Measurements from ENCODE around the gene MFAP3L.
"Not testable (repeated sequence)": the region's sequence is repeated elsewhere in the genome, so short reads cannot be mapped to it uniquely, and the experiment has no call there.

MFAP3L gene

DNA sequence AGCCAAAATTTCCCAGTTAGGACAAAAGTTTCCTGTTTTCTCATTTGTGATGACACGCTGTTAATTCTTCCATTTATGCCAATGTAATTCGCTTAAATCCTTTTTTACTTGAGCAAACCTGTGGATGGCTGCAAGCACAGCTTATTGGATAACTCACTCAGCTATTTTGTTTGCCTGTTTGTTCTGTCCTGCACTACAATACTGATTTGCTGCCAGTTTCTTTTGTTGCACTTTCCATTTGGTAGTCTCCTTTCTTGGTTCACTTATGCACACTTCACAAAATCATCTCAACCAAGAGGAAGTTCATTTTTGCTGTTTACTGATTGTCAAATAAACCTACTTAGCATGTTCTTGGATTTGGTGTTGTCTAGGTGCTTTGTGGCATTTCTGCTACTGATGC lies 40.3 kb downstream of the MFAP3L start:
- DNase-seq, result no peak

DNA sequence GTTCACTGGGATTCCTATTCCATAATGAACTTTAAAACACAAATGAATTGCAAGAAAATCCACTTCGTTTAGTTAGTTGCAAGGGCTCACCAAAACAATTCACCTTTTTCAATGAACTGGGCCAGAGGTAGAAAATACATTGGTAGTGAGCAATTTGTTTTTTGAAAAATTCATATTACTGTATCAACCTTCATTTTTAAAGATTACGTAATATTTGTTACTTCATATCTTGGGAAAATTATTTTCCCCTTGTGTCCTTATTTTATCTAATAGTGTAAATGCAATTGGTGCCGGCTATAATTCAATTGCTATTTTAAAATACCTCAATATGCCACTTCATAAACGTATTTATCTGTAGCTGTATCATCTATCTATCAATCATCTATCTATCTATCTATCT lies 41.5 kb downstream of the MFAP3L start:
- DNase-seq, result no peak

DNA sequence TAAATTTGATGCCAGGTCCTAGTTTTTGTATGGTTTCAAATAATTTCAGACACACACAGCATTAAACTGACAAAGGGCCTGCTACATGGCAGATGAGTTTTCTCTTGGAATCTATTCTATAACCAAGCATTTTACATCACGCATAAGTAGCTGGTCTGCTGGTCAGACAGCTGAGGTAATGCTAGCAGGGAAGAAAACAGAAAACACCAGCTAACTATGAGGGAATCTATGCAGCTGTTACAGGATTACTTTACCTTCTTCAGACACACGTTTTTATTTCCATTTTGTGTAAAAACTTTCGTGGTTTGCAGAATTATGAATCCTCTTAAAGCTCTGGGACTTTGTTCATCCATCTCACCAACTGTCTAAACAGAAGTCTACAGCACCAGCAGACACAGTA lies 42.0 kb downstream of the MFAP3L start:
- no peak for DNase-seq

DNA sequence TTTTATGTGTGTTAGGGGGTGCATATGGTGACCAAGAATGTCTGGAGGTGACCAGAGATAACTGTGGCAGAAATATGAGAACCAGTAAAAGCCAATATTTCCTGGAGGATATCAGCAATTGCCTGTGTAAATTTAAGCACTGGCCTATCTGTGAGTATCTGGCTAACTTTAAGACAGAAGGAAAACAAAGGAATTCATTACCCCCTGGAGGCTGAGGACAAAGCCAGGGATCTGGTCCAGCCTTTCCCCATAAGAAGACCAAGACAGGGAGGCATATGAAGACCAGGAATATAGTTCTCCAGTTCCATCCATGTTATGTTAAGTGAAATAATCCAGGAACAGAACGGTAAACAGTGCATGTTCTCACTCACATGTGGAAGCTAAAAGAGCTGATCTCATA lies 49.2 kb downstream of the MFAP3L start:
- DNase-seq, result no peak

DNA sequence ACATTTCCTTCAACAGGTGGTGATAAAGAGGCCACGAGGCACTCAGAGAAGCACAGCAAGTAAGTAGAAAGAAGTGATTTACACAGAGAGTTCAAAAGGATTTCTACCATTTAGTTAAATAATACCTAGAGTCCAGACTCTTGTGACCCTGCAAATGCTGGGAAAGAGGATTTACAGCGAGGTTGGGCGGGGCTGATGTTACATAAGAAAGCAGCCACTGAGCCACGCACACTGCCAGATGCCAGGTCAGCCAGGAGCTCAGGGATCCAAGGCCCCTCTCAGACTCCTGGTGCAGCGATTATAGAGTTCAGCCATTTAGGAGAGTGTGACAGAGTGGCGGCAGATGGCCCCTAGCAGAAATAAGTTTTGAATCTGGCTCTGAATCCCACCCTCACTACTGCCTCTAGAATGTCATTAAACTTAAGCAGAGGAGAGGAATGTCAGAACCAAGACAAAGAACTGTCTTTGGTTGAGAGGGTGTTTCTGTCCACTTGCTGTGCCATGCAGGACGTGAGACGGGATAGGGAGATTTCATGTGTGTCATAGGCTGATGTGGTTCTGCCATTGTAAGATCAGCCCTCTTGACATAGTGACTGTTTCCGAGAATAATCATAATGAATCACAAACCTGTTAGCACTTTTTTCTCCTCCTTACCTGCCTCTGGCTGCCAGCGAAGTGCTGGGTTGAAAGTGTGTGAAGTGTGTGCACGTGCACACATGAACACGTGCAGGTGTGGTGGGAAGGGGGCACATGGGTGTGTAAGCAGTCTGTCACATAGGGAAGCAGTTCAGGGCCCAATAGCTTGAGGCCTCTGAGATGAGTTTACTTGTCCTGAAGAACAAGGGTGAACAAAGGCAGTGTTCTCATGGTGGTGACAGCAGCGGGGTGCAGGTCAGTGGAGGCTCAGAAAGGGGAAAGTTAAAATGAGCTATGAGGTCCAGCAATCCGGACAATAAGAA lies 50.1 kb downstream of the MFAP3L start:
- no peak for DNase-seq

DNA sequence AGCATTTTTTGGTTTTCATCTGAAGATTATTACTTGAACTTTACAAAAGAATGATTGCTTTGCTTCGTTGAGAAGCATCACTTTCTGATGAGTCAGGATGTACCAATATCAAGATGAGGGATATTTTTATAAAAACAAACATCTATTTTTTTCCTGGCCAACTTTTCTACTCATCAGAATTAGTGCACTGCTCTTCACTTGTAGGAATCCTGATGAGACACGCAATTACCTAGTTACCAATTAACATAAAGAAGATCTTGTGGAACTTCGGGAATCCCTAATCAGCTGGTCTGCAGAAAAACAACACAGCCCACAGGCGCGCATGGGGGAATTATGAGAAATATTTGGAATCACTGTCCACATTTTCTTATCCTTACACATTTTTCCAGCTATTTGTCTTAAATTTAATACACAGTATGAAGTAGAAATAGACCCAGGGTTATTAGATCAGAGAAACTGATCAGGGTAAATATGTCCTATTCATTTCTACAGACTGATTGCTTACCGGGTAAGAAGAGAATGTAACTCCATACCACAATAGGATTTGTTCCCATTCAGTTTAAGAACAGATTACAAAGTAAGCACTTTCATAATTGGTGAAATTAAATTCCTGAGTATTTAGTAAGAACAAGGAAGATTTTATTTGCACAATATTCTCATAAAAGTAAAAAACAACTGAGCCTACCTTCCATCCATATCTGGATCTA lies 50.9 kb downstream of the MFAP3L start:
- DNase-seq, result no peak

DNA sequence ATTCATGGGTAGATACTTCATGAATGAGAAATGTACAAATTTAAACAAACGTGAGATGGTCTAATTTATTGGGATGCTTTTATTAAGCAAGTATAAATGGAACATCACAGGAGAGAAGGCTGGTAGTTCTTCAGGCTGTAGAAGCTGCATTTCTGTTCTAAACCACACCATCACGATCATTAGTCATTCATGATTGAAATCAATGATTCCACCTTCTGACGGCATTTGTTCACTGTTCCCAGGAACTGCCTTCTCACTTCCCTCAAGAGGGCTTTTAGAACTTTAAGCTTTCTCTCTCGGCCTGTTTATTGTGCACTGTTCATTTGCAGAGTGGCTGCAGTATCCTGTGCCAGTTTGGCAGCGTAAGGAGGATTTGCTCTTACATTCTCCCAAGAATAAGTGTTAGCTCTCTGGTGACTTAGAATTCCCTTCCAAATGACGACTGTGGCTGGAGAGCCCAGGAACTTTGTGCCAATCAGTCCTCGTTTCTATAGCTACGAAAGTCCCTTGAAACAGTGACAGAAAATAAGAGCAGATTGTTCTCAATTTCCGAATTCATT lies 54.7 kb downstream of the MFAP3L start:
- no peak for DNase-seq

DNA sequence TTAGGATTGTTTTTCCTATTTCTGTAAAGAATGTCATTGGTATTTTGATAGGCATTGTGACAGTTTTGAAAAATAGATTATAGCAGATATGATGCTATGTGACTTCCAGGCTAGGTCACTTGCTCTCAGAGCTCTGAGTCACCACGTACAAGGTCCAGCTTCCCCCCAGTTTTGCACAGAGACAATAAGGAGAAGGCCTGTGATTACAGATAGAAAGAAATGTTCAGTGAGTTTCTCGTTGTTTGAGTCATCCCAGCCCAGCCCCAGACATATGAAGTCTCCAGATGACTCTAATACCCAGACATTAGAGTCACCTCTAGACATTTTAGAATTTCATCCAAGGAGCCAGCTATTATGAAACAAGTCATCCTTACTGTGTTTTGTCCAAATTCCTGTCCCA lies 57.2 kb downstream of the MFAP3L start:
- no peak for DNase-seq

DNA sequence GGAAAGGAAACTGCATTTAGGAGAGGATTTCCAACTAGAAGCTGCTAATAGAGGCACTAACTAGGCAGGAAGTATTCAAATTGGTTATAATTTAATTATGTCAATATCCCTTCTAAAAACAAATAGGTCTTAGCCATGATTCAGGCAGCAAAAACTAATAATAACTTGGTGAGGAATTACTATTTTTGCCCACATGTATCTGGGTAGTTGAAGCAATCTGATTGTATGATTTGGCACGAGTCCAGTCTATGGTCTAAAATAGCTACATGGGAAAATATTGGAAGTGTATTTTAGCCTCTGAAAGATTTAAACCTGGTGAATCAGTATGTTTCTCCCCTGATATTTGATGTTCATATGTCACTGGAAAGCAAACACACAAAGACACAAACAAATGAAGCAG lies 62.2 kb downstream of the MFAP3L start:
- no peak for DNase-seq

DNA sequence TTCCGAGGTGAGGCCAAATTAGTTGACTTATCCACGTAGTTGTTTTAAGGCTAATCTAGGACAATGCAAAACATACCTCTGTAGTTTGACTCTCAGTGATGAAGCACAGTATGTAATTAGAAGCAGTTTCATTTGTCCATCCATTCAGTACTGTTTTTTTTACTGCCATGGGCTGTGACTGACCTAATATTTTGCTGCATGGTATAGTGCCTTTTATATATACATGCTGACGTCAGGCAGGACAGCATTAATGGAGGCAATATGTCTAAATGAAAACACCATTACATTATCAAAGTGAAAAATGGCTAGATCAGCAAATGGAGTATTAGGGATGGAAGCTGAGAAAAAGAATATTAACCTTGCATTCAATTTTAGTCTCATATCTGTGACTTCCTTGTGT lies 66.9 kb downstream of the MFAP3L start:
- DNase-seq, result no peak

DNA sequence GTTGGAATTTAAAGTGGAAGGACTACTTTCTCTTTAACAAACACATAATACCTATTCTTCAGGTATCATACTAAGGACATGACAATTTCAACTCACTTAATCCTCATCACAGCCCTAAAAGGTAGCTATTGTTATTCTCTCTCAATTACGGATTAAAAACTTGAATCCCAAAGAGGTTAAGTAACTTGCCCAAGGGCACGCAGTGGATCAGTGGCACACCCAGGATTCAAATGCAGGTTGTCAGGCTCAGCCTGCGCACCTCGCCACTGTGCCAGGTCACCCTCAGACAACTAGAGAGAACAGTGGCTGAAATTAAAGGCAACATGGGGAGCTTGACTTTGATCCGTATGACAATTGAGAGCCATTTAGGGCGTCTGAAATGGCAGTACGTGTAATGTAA lies 67.6 kb downstream of the MFAP3L start:
- no peak for DNase-seq

DNA sequence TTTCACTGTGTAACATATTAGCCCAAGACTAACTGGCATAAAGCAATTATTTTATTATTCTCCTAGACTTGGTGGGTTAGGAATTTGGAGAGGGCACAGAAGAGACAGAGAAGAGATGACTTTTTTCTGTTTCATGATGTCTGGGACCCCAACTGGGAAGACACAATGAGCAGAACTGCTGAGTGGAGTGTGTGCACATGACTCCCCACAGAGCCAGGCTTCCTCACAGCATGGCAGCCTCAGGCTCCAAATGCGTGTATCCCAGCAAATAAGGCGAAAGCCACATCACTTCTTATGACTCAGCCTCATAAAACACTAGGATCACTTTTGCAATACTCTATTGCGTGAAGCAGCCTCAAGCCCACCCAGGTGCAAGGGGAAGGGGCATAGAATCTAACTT lies 68.4 kb downstream of the MFAP3L start:
- DNase-seq, result no peak

DNA sequence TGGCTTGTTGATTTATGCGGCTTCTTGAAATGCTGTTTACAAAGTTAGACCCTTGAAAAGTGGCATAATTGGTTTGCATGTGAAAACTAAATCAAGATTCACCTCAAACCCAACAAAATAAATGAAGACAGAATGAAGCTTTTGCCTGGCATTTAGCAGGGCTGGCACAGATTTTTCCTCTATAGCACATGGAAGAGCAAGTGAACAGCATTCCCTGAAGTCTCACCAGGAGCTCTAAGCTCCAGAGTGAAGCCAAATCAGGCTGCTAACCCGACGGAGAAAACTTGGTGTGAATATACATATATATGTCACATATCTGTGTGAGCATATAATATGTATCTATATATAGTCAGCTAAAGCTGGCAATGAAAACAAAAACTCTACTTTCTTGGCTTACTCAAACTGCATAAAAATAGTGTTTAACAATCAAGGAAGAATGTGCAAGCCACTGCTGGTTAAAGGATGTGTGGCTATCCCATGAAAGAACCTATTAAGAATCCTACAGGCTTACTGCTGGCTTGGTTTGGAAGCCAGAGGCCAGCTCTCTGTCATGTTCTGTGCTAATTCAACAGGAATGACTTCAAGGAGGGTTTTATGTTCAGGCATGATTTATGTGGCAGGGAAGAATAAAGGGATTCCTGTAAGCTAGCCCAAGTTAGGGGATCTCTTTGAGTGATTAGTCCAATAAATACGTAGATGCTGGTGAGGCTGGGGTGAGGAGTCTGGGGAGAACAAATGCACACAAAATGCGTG lies 69.9 kb downstream of the MFAP3L start:
- DNase-seq, result no peak

DNA sequence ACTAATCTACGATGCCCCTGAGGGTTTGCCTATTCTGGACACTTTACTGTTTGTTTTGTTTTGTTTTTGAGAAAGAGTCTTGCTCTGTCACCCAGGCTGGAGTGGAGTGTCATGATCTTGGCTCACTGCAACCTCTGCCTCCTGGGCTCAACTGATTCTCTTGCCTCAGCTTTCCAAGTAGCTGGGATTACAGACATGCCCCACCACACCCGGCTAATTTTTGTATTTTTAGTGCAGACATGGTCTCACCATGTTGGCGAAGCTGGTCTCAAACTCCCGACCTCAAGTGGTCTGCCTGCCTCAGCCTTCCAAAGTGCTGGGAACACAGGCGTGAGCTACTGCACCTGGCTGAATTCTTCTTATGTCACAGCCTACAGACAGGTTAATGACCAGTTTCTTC lies 70.7 kb downstream of the MFAP3L start:
- DNase-seq, result no peak

DNA sequence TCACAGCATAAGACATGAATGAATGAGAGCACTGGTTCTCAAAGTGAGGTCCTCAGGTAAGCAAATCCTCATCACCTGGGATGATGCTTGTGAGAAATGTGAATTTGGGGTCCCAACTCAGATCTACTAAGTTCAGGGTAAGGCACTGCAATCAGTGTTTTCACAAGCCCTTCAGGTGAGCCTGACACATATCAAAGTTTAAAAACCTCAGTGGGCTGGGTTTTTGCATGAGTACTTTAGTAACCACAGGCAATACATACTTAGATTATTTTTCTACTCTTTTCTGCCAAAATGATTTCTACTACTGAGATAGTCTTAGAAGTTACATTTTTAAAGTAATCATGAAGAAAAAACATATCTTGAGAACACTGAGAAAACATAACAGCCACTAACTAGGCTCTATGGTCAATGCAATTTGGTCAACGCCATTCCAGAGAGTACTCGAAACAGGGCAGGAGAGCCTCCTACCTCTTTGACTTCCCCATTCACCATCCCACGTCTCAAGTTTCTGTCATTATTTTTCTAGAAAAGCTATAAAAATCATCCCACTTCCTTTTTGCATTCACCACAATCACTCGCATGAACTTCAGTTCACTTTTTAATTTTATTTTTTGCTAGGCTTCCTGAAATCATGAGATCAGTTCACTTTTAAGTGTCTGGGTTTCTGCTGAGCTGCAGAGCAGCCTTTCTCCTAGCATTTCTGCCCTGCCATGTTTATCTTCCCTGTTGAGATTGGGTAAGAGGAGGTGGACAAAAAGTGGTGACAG lies 73.8 kb downstream of the MFAP3L start:
- DNase-seq, result no peak

DNA sequence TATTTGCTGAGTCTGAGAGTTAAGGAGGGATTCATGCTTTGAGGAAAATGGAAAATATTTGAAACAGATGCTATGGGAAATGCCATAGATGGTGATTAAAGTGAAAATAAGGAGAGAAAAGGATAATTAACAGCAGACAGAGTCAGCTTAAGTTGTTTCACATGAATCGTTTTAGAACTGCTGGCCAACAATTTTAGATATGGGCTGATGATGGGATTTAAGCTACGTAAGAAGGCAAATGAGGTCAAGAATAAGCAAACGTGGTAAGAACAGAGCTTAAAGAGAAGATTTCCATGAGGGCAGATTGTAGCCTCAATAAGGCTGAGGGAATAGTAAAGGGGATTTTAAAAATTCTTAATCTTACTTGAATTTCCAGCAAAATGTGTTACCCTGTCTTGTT lies 77.9 kb downstream of the MFAP3L start:
- DNase-seq, result no peak

DNA sequence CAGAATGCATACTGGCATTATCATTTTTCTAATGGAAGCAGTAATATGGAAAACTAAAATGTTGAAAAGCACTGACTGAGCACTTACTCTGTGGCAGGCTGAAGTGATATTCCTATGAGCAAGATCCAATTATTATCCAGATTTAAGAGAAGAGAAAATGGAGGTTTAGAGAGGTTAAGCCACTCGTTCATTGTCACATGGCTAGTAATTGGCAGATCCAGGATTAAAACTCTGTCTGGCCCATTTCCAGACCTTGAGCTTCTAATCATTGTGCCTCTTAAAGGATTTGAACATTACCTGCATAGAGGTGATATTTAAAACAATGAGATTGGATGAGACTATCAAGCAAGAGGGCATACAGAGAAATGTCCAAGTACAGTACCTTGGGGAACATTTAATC lies 80.6 kb downstream of the MFAP3L start:
- no peak for DNase-seq

DNA sequence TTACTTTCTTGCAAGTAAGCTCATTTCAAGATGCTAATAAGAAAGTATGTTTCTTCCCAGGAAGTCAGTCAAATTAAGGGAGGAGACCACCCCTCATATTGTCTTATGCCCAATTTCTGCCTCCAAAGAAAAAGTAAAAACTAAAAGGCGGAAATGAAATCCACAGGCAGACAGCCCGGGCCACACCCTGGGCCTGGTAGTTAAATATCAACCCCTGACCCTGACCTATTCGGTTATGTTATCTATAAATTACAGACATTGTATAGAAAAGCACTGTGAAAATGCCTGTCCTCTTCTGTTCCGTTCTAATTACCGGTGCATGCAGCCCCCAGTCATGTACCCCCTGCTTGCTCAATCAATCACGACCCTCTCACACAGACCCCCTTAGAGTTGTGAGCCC lies 82.6 kb downstream of the MFAP3L start:
- DNase-seq, result not testable (repeated sequence)

DNA sequence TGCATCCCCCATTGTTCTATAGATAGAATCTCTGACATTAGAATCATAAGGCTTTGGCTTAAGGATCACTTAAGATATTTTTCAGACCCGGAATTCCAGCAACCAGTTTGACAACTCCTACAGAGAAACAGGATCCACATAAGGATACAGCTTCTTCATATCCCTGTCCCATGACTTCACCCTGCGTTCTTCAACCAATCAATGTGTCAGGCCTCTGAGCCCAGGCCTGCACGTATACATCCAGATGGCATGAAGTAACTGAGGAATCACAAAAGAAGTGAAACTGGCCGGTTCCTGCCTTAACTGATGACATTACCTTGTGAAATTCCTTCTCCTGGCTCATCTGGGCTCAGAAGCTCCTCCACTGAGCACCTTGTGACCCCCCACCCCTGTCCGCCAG lies 85.1 kb downstream of the MFAP3L start:
- no peak for DNase-seq

DNA sequence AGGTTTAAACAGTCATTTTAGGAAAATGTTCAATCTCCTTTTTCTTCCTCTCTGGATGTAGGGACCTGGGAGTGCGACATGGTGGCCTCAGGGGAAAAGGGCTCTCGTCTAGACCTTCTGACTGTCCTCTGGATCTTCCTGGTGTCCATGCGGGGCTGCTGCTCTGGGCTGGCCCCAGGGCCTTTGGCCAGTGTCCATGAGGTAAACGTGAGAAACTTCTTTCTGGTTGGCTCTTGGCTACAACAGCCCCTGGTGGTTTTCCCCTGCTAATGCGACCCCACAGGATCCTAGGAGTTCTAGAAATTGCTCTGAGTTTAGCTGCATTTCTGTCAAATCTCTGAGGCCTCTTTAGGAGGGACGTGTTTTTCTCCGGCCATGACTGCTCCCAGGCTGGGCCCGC lies 85.7 kb downstream of the MFAP3L start:
- DNase-seq, result no peak

Data from NCI-H1092 (cell line).